Activated T-helper 17 cell treated with anti-CD3 and anti-CD28 coated beads, Interleukin-2, amount 50 U/mL, for 72 hours (primary cell): ENCODE measurements around the gene ACSL4. TPM values are rescaled to one million over a fixed set of nuclear protein-coding genes. Genes with fewer than 3 reads are reported as not detected.

ENCODE experiments used
- ATAC-seq: fragments of 150-1000 bp; cut with Tn5 transposase; replicated peaks from 2 replicates; pipeline ENCODE4 v1.10.0; 2021; ENCODE audit warnings: mild to moderate bottlenecking, moderate library complexity
- H3K27ac Mint-ChIP-seq: one replicate; pipeline ENCODE4 v1.8.0; 2022; ENCODE audit warnings: mixed read lengths
- H3K27me3 Mint-ChIP-seq: one replicate; pipeline ENCODE4 v1.8.0; 2022; ENCODE audit warnings: mixed read lengths
- H3K36me3 Mint-ChIP-seq: one replicate; pipeline ENCODE4 v1.8.0; 2022; ENCODE audit warnings: low read depth, mild to moderate bottlenecking, mixed read lengths
- H3K4me1 Mint-ChIP-seq: one replicate; pipeline ENCODE4 v1.8.0; 2022; ENCODE audit warnings: mixed read lengths
- H3K4me3 Mint-ChIP-seq: one replicate; pipeline ENCODE4 v1.8.0; 2022; ENCODE audit warnings: mild to moderate bottlenecking, mixed read lengths
- H3K9me3 Mint-ChIP-seq: one replicate; pipeline ENCODE4 v1.8.0; 2022; ENCODE audit warnings: mixed read lengths
- total RNA-seq, 2 donors: library from RNA; stranded (reverse); gene quantifications; one replicate each; pipeline ENCODE4 v1.2.3, GENCODE V29; 2022

Gene ACSL4
- 10 to 100 TPM; 53.2 to 56.1 TPM for total RNA-seq

DNA sequence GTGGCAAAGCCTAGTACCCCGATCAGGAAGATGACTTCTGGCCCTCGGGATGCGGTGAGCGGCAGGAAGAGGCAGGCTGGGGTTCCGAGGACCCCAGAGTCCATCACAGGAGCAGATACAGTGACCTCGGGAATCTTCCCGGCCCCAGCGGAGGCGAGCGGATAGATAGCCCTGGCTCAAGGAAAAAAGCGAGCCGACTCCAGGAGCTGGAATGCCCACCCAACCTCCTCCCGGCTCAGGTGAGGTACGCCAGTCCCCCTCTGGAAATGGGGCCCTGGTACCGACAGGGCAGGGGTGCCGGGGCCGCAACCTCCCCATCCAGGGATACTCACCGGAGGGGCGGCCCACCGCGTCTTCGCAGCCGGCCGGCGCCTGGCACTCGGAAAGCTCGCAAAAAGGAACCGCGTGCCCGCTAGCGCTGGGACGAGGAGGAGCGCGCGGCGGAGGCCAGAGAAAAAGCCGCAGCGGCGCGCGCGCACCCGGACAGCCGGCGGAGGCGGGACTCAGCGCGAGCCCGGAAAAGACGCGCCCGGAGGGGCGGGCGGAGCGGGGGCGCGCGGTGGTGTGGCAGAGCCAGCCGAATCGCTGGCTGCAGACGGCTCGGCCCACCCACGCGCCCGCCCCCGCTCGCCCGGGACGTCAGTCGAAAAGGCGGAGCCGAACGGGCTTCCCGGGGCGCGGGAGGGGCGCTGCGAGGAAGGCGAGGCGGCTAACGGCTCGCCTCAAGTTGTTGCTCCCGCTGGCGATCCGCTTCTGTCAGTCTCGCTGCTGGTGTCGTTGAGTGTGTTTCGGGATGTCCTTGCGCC is at the start of gene ACSL4:
Gene ACSL4 (minus strand): TSS at position 451 of the 806 bp plus-strand sequence. CDS start 49,894 bp downstream, outside the sequence.
- Mint-ChIP-seq H3K27ac (peak within 1 kb of the TSS; percentile 96), H3K9me3 (no peaks in the 10 kb centered on the region), H3K27me3 (no peaks in the 10 kb centered on the region), H3K4me3 (peak within 1 kb of the TSS; percentile 90), H3K36me3 (peaks cover 27% of the 10 kb centered on the region), H3K4me1 (peaks cover 14% of the 10 kb centered on the region)
- peak; percentile 71 for ATAC-seq

DNA sequence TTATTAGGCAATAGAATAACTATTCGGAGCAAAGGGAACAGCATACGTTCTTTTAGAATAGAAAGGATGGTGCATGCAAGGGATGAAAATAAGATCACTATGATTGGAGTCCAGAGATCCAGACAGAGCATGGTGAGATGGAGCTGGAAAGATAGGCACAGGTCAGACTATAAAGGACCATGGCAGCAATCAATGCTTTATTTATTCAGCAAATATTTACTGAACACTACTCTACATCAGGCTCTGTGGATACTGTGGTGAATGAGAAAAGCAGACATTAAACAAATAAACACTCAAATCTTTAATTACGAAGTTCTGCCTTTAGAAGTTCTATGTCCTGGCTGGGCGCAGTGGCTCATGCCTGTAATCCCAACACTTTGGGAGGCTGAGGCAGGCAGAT is 44.7 kb upstream of the ACSL4 start:
- Mint-ChIP-seq H3K27ac (no peak overlapping the region), H3K4me3 (no peak overlapping the region), H3K27me3 (no peaks in the 10 kb centered on the region), H3K9me3 (no peaks in the 10 kb centered on the region), H3K4me1 (peaks cover 2% of the 10 kb centered on the region), H3K36me3 (no peaks in the 10 kb centered on the region)
- no peak for ATAC-seq

DNA sequence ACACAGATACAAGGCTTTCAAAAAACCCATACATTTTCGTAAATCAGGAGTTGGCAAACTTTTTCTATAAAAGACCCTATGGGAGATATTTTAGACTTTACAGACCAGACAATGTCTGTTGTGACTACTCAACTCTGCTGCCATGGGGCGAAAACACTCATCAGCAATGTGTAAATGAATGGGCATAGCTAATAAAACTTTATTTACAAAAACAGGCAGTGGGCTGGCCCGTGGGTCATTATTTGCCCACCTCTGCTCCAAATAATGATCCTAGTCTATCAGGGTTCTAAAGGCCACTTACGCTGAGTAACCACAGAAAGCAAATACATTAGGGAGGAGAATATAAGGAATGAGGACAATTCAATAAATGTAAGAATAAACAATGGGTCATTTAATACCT is 43.9 kb upstream of the ACSL4 start:
- no peaks in the 10 kb centered on the region for H3K36me3 Mint-ChIP-seq
- no peaks in the 10 kb centered on the region for H3K27me3 Mint-ChIP-seq

DNA sequence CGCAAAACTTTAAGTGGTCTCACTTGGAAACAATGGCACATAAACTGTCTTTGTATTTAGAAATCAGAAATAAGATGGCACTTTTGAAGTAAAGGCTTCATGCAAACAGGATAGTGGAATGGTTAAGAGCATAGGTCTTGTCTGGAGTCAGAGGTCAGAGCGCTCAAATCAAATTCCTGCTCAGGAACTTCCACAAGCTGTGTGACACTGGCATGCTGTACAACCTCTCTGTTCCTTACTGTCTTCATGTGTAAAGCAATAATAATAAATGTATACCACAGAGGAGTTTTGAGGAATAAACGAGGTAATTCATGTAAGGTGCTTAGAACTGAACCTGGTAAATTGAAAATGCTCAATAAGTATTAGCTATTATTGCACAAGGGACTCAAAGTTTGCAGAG is 43.4 kb upstream of the ACSL4 start:
- Mint-ChIP-seq H3K4me1 (no peaks in the 10 kb centered on the region), H3K4me3 (no peak overlapping the region)

More for the DNA sequence above, 43.9 kb upstream of the ACSL4 start:
- Mint-ChIP-seq H3K4me3 (no peak overlapping the region), H3K4me1 (no peaks in the 10 kb centered on the region), H3K9me3 (no peaks in the 10 kb centered on the region), H3K27ac (no peak overlapping the region)
- no peak for ATAC-seq

DNA sequence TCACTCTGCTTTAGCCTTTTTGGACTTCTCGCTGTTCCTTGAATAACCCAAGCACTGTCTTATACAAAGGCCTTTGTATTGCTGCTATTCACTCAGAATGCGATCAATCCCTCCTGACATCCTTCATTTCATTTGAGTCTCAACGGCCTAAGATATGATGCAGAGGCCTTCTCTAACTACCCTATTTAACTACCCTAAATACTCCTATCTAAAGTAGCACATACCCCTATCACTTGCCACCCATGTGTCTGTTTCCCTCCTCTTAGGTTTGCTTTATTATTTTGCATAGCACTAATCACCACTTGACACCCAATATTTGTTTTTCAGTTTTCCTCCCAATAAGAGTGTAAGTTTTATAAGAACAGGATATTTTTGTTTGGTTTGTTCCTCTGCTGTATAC is 42.3 kb upstream of the ACSL4 start:
- Mint-ChIP-seq H3K27me3 (no peaks in the 10 kb centered on the region), H3K4me3 (peak overlapping the region; percentile 31), H3K9me3 (no peaks in the 10 kb centered on the region), H3K27ac (no peak overlapping the region), H3K4me1 (no peaks in the 10 kb centered on the region), H3K36me3 (no peaks in the 10 kb centered on the region)
- no peak for ATAC-seq

More for the DNA sequence above, 43.4 kb upstream of the ACSL4 start:
- H3K27me3 Mint-ChIP-seq: no peaks in the 10 kb centered on the region
- no peaks in the 10 kb centered on the region for H3K36me3 Mint-ChIP-seq
- H3K9me3 Mint-ChIP-seq: no peaks in the 10 kb centered on the region
- no peak overlapping the region for H3K27ac Mint-ChIP-seq
- ATAC-seq: no peak

DNA sequence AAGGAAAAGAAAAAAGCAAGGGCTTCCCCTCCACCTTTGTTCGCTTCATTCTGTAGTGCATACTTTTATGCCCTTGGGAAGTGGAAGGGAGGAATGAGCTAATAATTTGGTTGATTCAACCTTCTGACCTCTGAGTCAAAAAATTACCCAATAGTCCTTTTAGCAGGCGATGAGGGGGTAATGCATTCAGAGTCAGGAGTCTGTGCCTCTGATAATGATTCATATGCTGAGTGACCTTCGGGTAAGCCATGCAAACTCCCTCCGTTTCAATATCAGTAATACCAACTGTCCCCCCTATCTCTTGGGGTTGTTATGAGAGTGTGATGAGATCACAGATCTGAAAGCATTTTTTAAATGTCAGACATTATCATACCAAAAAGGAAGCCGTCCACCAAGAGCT is 41.6 kb upstream of the ACSL4 start:
- peak; percentile 98 for ATAC-seq
- Mint-ChIP-seq H3K27me3 (no peaks in the 10 kb centered on the region), H3K4me1 (no peaks in the 10 kb centered on the region), H3K9me3 (no peaks in the 10 kb centered on the region), H3K36me3 (no peaks in the 10 kb centered on the region), H3K4me3 (no peak overlapping the region), H3K27ac (no peak overlapping the region)

DNA sequence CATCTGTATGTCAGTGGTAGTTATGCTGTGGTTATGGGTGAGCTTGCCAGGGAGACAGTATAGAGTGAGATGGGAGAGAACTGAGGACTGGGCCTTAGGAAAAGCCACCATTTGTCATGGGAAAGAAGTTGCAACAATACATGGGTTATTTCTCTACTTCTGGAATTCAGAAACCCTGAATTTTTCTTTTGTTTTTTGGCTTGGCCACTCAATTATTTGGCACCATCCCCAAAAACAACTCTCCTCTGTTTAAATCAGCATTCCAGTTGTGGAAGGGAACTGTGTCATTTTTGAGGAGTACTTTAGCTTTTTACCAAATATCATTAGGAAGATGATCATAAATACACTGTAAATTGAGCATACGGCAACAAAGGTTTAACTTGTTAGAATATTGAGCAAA is 41.1 kb upstream of the ACSL4 start:
- Mint-ChIP-seq H3K4me3 (no peak overlapping the region), H3K27ac (no peak overlapping the region), H3K27me3 (no peaks in the 10 kb centered on the region), H3K4me1 (no peaks in the 10 kb centered on the region), H3K36me3 (no peaks in the 10 kb centered on the region), H3K9me3 (no peaks in the 10 kb centered on the region)
- no peak for ATAC-seq

DNA sequence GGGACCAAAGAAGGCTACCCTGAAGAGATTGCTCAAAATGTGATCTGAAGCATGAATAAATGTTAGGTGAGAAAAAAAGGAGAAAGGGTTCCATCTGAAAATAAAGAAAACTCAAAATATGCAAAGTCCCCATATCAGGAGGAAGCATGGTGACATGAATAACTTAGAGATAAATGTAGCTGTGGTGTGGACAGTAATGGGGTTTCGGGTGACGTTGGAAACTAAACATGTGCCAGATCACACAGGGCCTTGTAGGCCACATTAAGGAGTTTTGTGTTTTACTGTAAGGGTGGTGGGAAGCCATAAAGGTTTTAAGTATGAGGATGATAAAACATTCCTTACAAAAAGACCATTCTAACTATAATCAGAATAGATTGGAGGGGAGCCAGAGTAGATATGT is 40.3 kb upstream of the ACSL4 start:
- no peaks in the 10 kb centered on the region for H3K36me3 Mint-ChIP-seq
- no peaks in the 10 kb centered on the region for H3K27me3 Mint-ChIP-seq
- no peak overlapping the region for H3K4me3 Mint-ChIP-seq
- H3K4me1 Mint-ChIP-seq: no peaks in the 10 kb centered on the region
- no peak overlapping the region for H3K27ac Mint-ChIP-seq
- H3K9me3 Mint-ChIP-seq: no peaks in the 10 kb centered on the region
- no peak for ATAC-seq

DNA sequence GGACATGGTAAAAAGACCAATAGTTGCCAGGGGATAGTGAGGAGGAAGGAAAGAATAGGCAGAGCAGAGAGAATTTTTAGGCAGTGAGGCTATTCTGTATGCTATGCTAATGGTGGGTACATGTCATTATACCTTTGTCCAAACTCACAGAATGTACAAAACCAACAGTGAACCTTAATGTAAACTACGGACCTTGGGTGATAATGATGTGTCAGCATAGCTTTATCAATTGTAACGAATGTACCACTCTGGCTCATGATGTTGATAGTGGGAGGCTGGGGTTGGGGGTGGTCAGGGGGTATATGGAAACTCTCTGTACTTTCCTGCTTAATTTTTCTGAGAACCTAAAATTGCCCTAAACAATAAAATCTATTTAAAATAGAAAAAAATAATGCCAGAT is 37.7 kb upstream of the ACSL4 start:
- H3K27me3 Mint-ChIP-seq: no peaks in the 10 kb centered on the region
- no peak for ATAC-seq
- H3K9me3 Mint-ChIP-seq: no peaks in the 10 kb centered on the region
- no peaks in the 10 kb centered on the region for H3K36me3 Mint-ChIP-seq
- H3K27ac Mint-ChIP-seq: no peak overlapping the region
- H3K4me3 Mint-ChIP-seq: no peak overlapping the region
- no peaks in the 10 kb centered on the region for H3K4me1 Mint-ChIP-seq

DNA sequence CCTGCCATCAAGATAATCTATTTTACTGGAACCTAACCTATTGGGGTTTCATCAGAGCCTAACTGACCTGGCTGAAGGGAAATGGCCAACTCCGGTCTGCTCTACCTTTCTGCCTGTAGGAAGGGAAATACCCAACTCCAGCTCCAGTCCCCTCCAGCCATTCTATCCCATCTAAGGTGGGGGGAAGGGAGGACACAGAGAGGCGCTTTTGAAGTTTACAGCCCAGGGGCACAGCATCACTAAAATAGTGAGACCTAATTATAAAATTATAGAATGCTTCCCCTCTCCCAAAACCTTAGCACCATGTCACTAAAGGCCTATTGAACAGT is 27.8 kb upstream of the ACSL4 start:
- Mint-ChIP-seq H3K27me3 (peaks cover 9% of the 10 kb centered on the region), H3K9me3 (no peaks in the 10 kb centered on the region), H3K27ac (no peak overlapping the region), H3K4me3 (no peak overlapping the region), H3K4me1 (peaks cover 6% of the 10 kb centered on the region), H3K36me3 (no peaks in the 10 kb centered on the region)
- no peak for ATAC-seq

DNA sequence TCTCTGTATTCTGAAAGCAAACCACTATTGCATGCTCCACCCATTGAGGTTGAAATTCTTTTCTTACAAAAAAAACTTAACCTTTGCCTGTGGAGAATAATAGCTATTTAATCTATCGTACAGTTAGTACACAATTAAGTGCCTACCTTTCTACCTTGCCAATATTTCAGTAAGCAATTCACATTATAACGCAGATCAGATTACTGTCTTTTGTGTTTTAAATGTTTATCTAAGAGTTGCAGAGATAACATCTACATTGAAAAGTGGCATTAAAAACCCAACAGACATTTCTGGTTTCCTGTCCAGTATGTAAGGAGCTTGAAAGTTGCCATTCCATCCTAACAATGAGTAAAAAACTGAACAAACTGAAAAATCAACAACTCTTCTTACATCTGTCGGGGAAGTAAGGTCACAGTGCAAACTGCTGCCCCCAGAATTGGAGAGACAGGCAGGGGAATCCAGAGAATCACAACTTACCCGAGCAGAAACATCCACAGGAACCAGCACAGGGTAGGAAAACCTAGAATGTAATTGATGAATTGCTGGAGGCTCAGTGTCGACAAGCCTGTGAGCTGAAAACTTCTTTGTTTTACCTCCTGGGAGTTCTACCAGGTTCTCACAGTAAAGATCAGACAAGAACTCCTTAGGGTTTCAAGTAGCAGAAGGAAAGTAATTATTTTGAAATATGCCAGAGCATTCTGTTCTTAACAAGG is 27.3 kb upstream of the ACSL4 start:
- Mint-ChIP-seq H3K4me3 (peak overlapping the region; percentile 28), H3K36me3 (no peaks in the 10 kb centered on the region), H3K4me1 (peaks cover 6% of the 10 kb centered on the region), H3K27ac (no peak overlapping the region), H3K27me3 (peaks cover 9% of the 10 kb centered on the region), H3K9me3 (no peaks in the 10 kb centered on the region)
- no peak for ATAC-seq

DNA sequence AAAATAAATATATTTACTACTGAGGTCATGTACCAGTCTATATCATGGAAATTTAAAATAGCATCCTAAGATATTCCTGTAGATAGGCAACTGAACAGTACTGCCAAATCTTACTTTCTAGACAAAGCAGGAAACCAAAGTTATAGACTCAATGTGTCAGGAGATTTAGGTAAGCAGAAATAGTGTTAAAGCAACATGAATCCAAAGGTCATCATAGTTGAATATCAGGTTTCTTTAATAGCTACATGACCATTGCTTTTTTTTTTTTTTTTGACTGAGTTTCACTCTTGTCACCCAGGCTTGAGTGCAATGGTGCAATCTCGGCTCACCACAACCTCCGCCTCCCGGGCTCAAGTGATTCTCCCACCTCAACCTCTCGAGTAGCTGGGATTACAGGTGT is 20.2 kb upstream of the ACSL4 start:
- Mint-ChIP-seq H3K27me3 (no peaks in the 10 kb centered on the region), H3K9me3 (peaks cover 4% of the 10 kb centered on the region), H3K4me1 (no peaks in the 10 kb centered on the region), H3K4me3 (no peak overlapping the region), H3K27ac (no peak overlapping the region), H3K36me3 (no peaks in the 10 kb centered on the region)
- ATAC-seq: no peak

DNA sequence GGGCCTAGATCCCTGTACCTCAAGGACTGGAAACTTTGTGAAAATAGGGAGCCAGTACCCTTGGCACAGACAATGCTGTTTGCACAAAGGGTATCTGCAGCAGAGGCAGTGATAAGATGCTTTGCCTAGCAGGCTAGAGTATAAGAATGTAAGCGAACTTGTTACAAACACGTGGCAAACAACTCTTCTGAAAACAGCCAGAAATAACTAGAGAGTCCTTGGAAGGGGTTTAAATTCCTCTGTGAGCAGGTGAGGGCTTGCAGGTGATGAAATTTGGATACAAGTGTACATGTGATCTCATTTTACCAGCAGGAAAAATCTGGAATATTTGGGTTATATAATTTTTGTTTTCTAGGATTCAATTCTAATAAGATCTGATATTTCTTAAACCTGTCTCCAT is 18.6 kb upstream of the ACSL4 start:
- ATAC-seq: no peak
- Mint-ChIP-seq H3K9me3 (peaks cover 4% of the 10 kb centered on the region), H3K4me1 (no peaks in the 10 kb centered on the region), H3K27ac (no peak overlapping the region), H3K4me3 (no peak overlapping the region), H3K27me3 (no peaks in the 10 kb centered on the region), H3K36me3 (no peaks in the 10 kb centered on the region)

DNA sequence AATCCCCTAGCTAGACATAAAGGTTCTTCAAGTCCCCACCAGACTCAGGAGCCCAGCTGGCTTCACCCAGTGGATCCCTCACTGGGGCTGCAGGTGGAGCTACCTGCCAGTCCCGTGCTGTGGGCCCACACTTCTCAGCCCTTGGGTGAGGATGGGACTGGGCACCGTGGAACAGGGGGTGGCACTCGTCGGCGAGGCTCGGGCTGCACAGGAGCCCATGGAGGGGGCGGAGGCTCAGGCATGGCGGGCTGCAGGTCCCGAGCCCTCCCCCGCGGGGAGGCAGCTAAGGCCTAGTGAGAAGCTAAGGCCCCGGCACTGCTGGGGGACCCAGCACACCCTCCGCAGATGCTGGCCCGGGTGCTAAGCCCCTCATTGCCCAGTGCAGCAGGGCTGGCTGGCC is 16.1 kb upstream of the ACSL4 start:
- Mint-ChIP-seq H3K4me1 (no peaks in the 10 kb centered on the region), H3K27me3 (no peaks in the 10 kb centered on the region), H3K36me3 (no peaks in the 10 kb centered on the region), H3K4me3 (no peak overlapping the region), H3K9me3 (no peaks in the 10 kb centered on the region), H3K27ac (no peak overlapping the region)
- no peak for ATAC-seq

DNA sequence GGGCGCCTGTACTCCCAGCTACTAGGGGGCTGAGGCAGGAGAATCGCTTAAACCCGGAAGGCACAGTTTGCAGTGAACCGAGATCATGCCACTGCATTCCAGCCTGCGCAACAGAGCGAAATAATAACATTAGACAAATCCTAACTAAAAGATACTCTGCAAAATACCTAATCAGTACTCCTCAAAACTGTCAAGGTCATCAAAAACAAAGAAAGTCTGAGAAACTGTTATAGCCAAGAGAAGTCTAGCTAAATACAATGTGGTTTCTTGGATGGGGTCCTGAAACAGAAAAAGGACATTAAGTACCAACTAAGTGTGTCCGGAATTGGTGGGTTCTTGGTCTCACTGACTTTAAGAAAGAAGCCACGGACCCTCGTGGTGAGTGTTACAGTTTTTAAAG is 14.6 kb upstream of the ACSL4 start:
- no peaks in the 10 kb centered on the region for H3K9me3 Mint-ChIP-seq
- no peak overlapping the region for H3K4me3 Mint-ChIP-seq
- ATAC-seq: no peak
- no peaks in the 10 kb centered on the region for H3K36me3 Mint-ChIP-seq
- H3K4me1 Mint-ChIP-seq: no peaks in the 10 kb centered on the region
- H3K27ac Mint-ChIP-seq: no peak overlapping the region
- no peaks in the 10 kb centered on the region for H3K27me3 Mint-ChIP-seq
